GM12878 (cell line): ENCODE data around the gene EVX2. TPM values are rescaled to one million over a fixed set of nuclear protein-coding genes. Genes with fewer than 3 reads are reported as not detected.

ENCODE experiments used
- ATAC-seq: fragments of 200-7000 bp; cut with Tn5 transposase; 3 replicates; pipeline ENCODE4 v1.9.1; 2020; ENCODE audit warnings: mild to moderate bottlenecking, moderate library complexity
- BruUV-seq: library from RNA; stranded (reverse); fragments of 400-500 nt; replicated peaks from 2 replicates; lab custom pipeline; 2021; lab: Mats Ljungman, UMichigan
- CTCF ChIA-PET: fragments of 300-600 bp; sonication (Branson Sonifier 250); formaldehyde crosslinking; extraction: SDS; loops from one replicate; lab custom pipeline; 2021; ENCODE audit warnings: inconsistent platforms; lab: Yijun Ruan, JAX
- POLR2A ChIA-PET: fragments of 350-600 bp; formaldehyde crosslinking; extraction: SDS; loops from one replicate; lab custom pipeline; 2021; ENCODE audit warnings: inconsistent platforms; lab: Charles Lee
- RAD21 ChIA-PET: fragments of 300-600 bp; sonication (Branson Sonifier 250); formaldehyde crosslinking; loops from one replicate; lab custom pipeline; 2023; ENCODE audit warnings: antibody characterized with exemption; ENCODE audit not compliant: unreplicated experiment; lab: Charles Lee
- SMC1A ChIA-PET: fragments of 300-600 bp; sonication (Branson Sonifier 250); formaldehyde crosslinking; loops from one replicate; lab custom pipeline; 2023; ENCODE audit not compliant: unreplicated experiment, uncharacterized antibody; lab: Charles Lee
- DNase-seq: peaks from one replicate; pipeline ENCODE4 v3.0.0-alpha.2; 2011; ENCODE audit warnings: low read depth, low spot score
- FAIRE-seq: peaks from 3 replicates; lab custom pipeline; 2011; peaks lifted over from hg19 to GRCh38; lab: Jason Lieb, UNC
- H2AFZ ChIP-seq: 2 replicates; pipeline ENCODE4 v1.6.0; 2011; ENCODE audit warnings: low read depth, low read length, control low read depth; ENCODE audit not compliant: control insufficient read depth
- H3K27ac ChIP-seq: 2 replicates; pipeline ENCODE4 v1.5.1; 2011; ENCODE audit warnings: control low read depth; ENCODE audit not compliant: control insufficient read depth, insufficient read depth
- H3K27me3 ChIP-seq, 2 experiments: replicated peaks in 1 of 2; 2 replicates each; pipeline versions ENCODE4 v1.6.0 to v1.6.1; 2011; ENCODE audit warnings: low read length in 1 of 2; ENCODE audit not compliant: control insufficient read depth in 2 of 2, insufficient read depth in 2 of 2
- H3K36me3 ChIP-seq, 2 experiments: 2 replicates each; pipeline ENCODE4 v1.5.1; 2011; ENCODE audit warnings: low read length in 1 of 2; ENCODE audit not compliant: control insufficient read depth in 2 of 2, insufficient read depth in 2 of 2
- H3K4me1 ChIP-seq: 2 replicates; pipeline ENCODE4 v1.6.1; 2011; ENCODE audit warnings: mild to moderate bottlenecking, low read length, moderate library complexity, mixed read lengths; ENCODE audit not compliant: control insufficient read depth, insufficient read depth
- H3K4me2 ChIP-seq: 2 replicates; pipeline ENCODE4 v1.6.0; 2011; ENCODE audit warnings: control low read depth; ENCODE audit not compliant: control insufficient read depth, insufficient read depth
- H3K4me3 ChIP-seq: fragments of 200-600 bp; sonication (generic); 2 replicates; pipeline ENCODE4 v1.5.1; 2016
- H3K79me2 ChIP-seq: 2 replicates; pipeline ENCODE4 v1.6.0; 2011; ENCODE audit warnings: low read length; ENCODE audit not compliant: control insufficient read depth, insufficient read depth
- H3K9ac ChIP-seq: 2 replicates; pipeline ENCODE4 v1.8.0; 2011; ENCODE audit warnings: low read length, control low read depth, mixed read lengths; ENCODE audit not compliant: control insufficient read depth, insufficient read depth
- H3K9me3 ChIP-seq: replicated peaks from 3 replicates; pipeline ENCODE4 v1.5.1; 2011; ENCODE audit warnings: mild to moderate bottlenecking, low read length; ENCODE audit not compliant: control insufficient read depth, insufficient read depth
- H4K20me1 ChIP-seq: 2 replicates; pipeline ENCODE4 v1.6.0; 2011; ENCODE audit not compliant: control insufficient read depth, insufficient read depth
- BMI1 ChIP-seq: fragments of 450-650 bp; IDR thresholded peaks from 2 replicates; pipeline ENCODE4 v1.6.1; 2016; ENCODE audit warnings: mild to moderate bottlenecking, moderate library complexity, borderline replicate concordance
- EP300 ChIP-seq, 2 experiments: fragments of 150-350 bp in 1 of 2; IDR thresholded peaks; 2 replicates each; pipeline ENCODE4 v1.6.1; 2011 to 2012; ENCODE audit warnings: low read depth in 2 of 2, low read length in 2 of 2, borderline replicate concordance in 1 of 2, improper control_type of control experiment in 1 of 2, inconsistent platforms in 1 of 2; ENCODE audit not compliant: control insufficient read depth in 1 of 2
- NBN ChIP-seq: fragments of 450-650 bp; IDR thresholded peaks from 2 replicates; pipeline ENCODE4 v1.6.1; 2016
- ZNF622 ChIP-seq: fragments of 450-650 bp; IDR thresholded peaks from 2 replicates; pipeline ENCODE4 v1.6.1; 2017; ENCODE audit warnings: mild to moderate bottlenecking, inconsistent platforms
- WGBS: methylation state at CpG from one replicate; pipeline ENCODE4 v1.1.6; 2016; ENCODE audit warnings: low lambda C conversion rate; ENCODE audit not compliant: insufficient replicate concordance, insufficient coverage; ENCODE audit errors: missing lambda C conversion rate; 5-methylcytosine and 5-hydroxymethylcytosine counted together
- in situ Hi-C: fragments of 300-500 bp; cut with MboI; formaldehyde crosslinking; loops from 9 replicates; pipeline ENCODE4 v1.14.3; 2018; ENCODE audit warnings: mixed read lengths
- intact Hi-C: fragments of 100-400 bp; cut with micrococcal nuclease; formaldehyde crosslinking; loops from one replicate; pipeline ENCODE4 v1.14.2; 2022; ENCODE audit not compliant: unreplicated experiment
- polyA plus RNA-seq, 11 experiments: library from polyadenylated mRNA; depleted of rRNA in 4 of 11; unstranded in 6 of 11; stranded (reverse) in 5 of 11; fragments of >200 nt; fragmentation: Nextera tagmentation in 4 of 11; fragmentation: Illumina TruSeq in 1 of 11; extraction: Ambion mirVana in 4 of 11; extraction: Trizol in 1 of 11; gene quantifications; 1 replicate in 1 of 11; 2 replicates in 10 of 11; pipeline versions ENCODE4 v1.2.1 to v1.2.3, GENCODE V29; 2011 to 2016; ENCODE audit warnings: inconsistent platforms in 2 of 11, missing spikeins in 2 of 11, low read depth in 1 of 11
- total RNA-seq, 4 experiments: library from RNA; depleted of rRNA in 3 of 4; stranded (reverse); fragments of >200 nt in 3 of 4; fragmentation: Illumina TruSeq in 1 of 4; extraction: Trizol in 1 of 4; gene quantifications; 2 replicates each; pipeline versions ENCODE4 v1.2.1 to v1.2.3, GENCODE V29; 2013 to 2021

Gene EVX2
- total and polyA plus RNA-seq, 10 of the 15 experiments (the other 5 are each of a cell fraction or from before 2014, with no cell fraction given) = not detected

GRCh38 chr2:176110415-176111308, 26.9 kb upstream of the EVX2 start:
- CTCF ChIA-PET = interaction anchor here (0.5 to 2.5 kb wide), 20 partner anchors 8 to 1727 kb away, joined by 3 to 12 read pairs (median 4); no protein-coding TSS in a partner anchor
- DNase-seq (no peak), ATAC-seq (no peak), FAIRE-seq (no peak)
- 11% methylated on average over 7 of the region's 7 CpGs for WGBS
- POLR2A ChIA-PET = interaction anchor here (0.9 kb wide), 1 partner anchor 1051 kb away, joined by 3 read pairs; no protein-coding TSS in a partner anchor
- in situ Hi-C loops (no loop called here), intact Hi-C loops (no loop called here)
- Histone ChIP-seq H3K9me3 (peaks cover 3% of the 10 kb centered on the region; the same call in 1 of the 3 replicates), H3K9ac (no peak overlapping the region), H3K4me3 (no peak overlapping the region), H3K27me3 (peaks cover 14 to 39% of the 10 kb centered on the region in 2 experiments), H2AFZ (no peak overlapping the region), H3K4me2 (no peak overlapping the region), H4K20me1 (no peaks in the 10 kb centered on the region), H3K79me2 (no peaks in the 10 kb centered on the region), H3K27ac (no peak overlapping the region), H3K36me3 (no peaks in the 10 kb centered on the region), H3K4me1 (no peaks in the 10 kb centered on the region)
- SMC1A ChIA-PET = interaction anchor here (0.6 to 2.0 kb wide), 5 partner anchors 16 to 712 kb away, joined by 3 to 7 read pairs (median 3); no protein-coding TSS in a partner anchor
- TF ChIP-seq NBN (no peak), EP300 (IDR thresholded peaks at IDR 0.05; ENCODE audit: borderline replicate concordance in 1 of 2, control insufficient read depth in 1 of 2, low read depth in 2 of 2, low read length in 2 of 2) (no peak), ZNF622 (no peak), BMI1 (peak; percentile 67; the same call in 1 of the 2 replicates)
- BruUV-seq = no TSS peak
- RAD21 ChIA-PET = interaction anchor here (0.9 to 1.1 kb wide), 2 partner anchors 344 to 1032 kb away, joined by 3 read pairs; no protein-coding TSS in a partner anchor
